K562 (cell line): ENCODE results near the gene BRAF. TPM values are rescaled to one million over a fixed set of nuclear protein-coding genes. Genes with fewer than 3 reads are reported as not detected.

Experiments used
- ATAC-seq: fragments of 200-7000 bp; cut with Tn5 transposase; 3 replicates; pipeline ENCODE4 v1.9.1; 2020; ENCODE audit warnings: moderate library complexity
- BruUV-seq: library from RNA; stranded (reverse); fragments of 400-500 nt; replicated peaks from 2 replicates; lab custom pipeline; 2021; lab: Mats Ljungman, UMichigan
- CTCF ChIA-PET: fragments of 300-600 bp; formaldehyde crosslinking; extraction: SDS; loops from one replicate; lab custom pipeline; 2021; ENCODE audit warnings: low intra/inter-chr PET ratio; lab: Yijun Ruan, JAX
- POLR2A ChIA-PET: fragments of 300-600, 350-650 bp; sonication (Branson Sonifier 250); formaldehyde crosslinking; extraction: SDS; loops from one replicate; lab custom pipeline; 2021; ENCODE audit warnings: antibody characterized with exemption, inconsistent platforms; lab: Yijun Ruan, JAX
- DNase-seq, 4 experiments: peaks; one replicate each; pipeline versions ENCODE4 v3.0.0 to v3.0.0-alpha.2; 2011 to 2018; ENCODE audit warnings: low spot score in 3 of 4, mixed read lengths in 3 of 4; ENCODE audit errors: extremely low read depth in 1 of 4
- FAIRE-seq: peaks from 2 replicates; lab custom pipeline; 2011; peaks lifted over from hg19 to GRCh38; lab: Jason Lieb, UNC
- H2AFZ ChIP-seq: 2 replicates; pipeline ENCODE4 v1.6.0; 2011; ENCODE audit warnings: low read depth, low read length, control low read depth, inconsistent platforms
- H3K27ac ChIP-seq: fragments of 200-600 bp; 3 replicates; pipeline ENCODE4 v1.8.0; 2011; ENCODE audit warnings: low read depth, mild to moderate bottlenecking, control low read depth, inconsistent platforms, low read length, moderate library complexity, mixed read lengths; ENCODE audit errors: extremely low read depth
- H3K27me3 ChIP-seq, 2 experiments: fragments of 300-600 bp in 1 of 2; 2 replicates in 1 of 2; 3 replicates in 1 of 2; pipeline versions ENCODE4 v1.6.0 to v1.8.0; 2011; ENCODE audit warnings: inconsistent platforms in 2 of 2, low read length in 2 of 2, mild to moderate bottlenecking in 1 of 2, mixed read lengths in 1 of 2, moderate library complexity in 1 of 2; ENCODE audit not compliant: control insufficient read depth in 2 of 2, insufficient read depth in 2 of 2
- H3K36me3 ChIP-seq: fragments of 300-600 bp; 3 replicates; pipeline ENCODE4 v1.8.0; 2011; ENCODE audit warnings: mild to moderate bottlenecking, low read length, inconsistent platforms; ENCODE audit not compliant: control insufficient read depth, insufficient read depth
- H3K4me1 ChIP-seq, 2 experiments: fragments of 200-600 bp in 1 of 2; replicated peaks in 1 of 2; 2 replicates in 1 of 2; 3 replicates in 1 of 2; pipeline versions ENCODE4 v1.5.1 to v1.8.0; 2011; ENCODE audit warnings: inconsistent platforms in 2 of 2, low read length in 2 of 2, mild to moderate bottlenecking in 1 of 2, mixed read lengths in 1 of 2, moderate library complexity in 1 of 2; ENCODE audit not compliant: control insufficient read depth in 2 of 2, insufficient read depth in 2 of 2
- H3K4me2 ChIP-seq: 2 replicates; pipeline ENCODE4 v1.6.1; 2011; ENCODE audit warnings: low read length, control low read depth, inconsistent platforms, mixed read lengths; ENCODE audit not compliant: insufficient read depth
- H3K4me3 ChIP-seq: fragments of 200-600 bp; sonication (generic), shearing (Covaris generic); 2 replicates; pipeline ENCODE4 v1.5.1; 2016; ENCODE audit warnings: control low read depth, inconsistent platforms
- H3K79me2 ChIP-seq: fragments of 200-600 bp; 3 replicates; pipeline ENCODE4 v1.8.0; 2011; ENCODE audit warnings: low read length, inconsistent platforms; ENCODE audit not compliant: control insufficient read depth, insufficient read depth
- H3K9ac ChIP-seq, 2 experiments: 2 replicates each; pipeline versions ENCODE4 v1.6.0 to v1.6.1; 2011; ENCODE audit warnings: low read depth in 2 of 2, low read length in 2 of 2, control low read depth in 1 of 2, inconsistent platforms in 1 of 2, mild to moderate bottlenecking in 1 of 2, mixed read lengths in 1 of 2; ENCODE audit not compliant: insufficient read depth in 1 of 2
- H3K9me1 ChIP-seq: one replicate; pipeline ENCODE4 v1.6.0; 2011; ENCODE audit warnings: inconsistent platforms, mild to moderate bottlenecking, low read length, moderate library complexity; ENCODE audit not compliant: control insufficient read depth, insufficient read depth
- H3K9me3 ChIP-seq: replicated peaks from 2 replicates; pipeline ENCODE4 v1.5.1; 2011; ENCODE audit warnings: low read depth, low read length, inconsistent platforms; ENCODE audit not compliant: control insufficient read depth, insufficient read depth
- H4K20me1 ChIP-seq: replicated peaks from 2 replicates; pipeline ENCODE4 v1.6.1; 2011; ENCODE audit warnings: low read length, inconsistent platforms, mixed read lengths; ENCODE audit not compliant: control insufficient read depth, insufficient read depth
- ATF3 ChIP-seq, 2 experiments: fragments of 450-650 bp in 1 of 2; sonication (generic) in 1 of 2; formaldehyde crosslinking in 1 of 2; IDR thresholded peaks in 1 of 2; conservative IDR thresholded peaks in 1 of 2; 2 replicates each; pipeline versions ENCODE4 v1.6.1 to v1.8.1; 2016 to 2023; ENCODE audit warnings: mild to moderate bottlenecking in 2 of 2, moderate library complexity in 2 of 2, inconsistent platforms in 1 of 2, missing genetic modification reagents in 1 of 2
- CBFA2T3 ChIP-seq: fragments of 450-650 bp; IDR thresholded peaks from 2 replicates; pipeline ENCODE4 v1.6.1; 2017
- DPF2 ChIP-seq: fragments of 450-650 bp; IDR thresholded peaks from 2 replicates; pipeline ENCODE4 v1.6.1; 2016
- GATAD2B ChIP-seq: fragments of 450-650 bp; IDR thresholded peaks from 2 replicates; pipeline ENCODE4 v1.6.1; 2017; ENCODE audit warnings: mild to moderate bottlenecking, borderline replicate concordance
- GTF2F1 ChIP-seq: IDR thresholded peaks from 2 replicates; pipeline ENCODE4 v1.6.1; 2011; ENCODE audit warnings: low read depth, low read length, improper control_type of control experiment
- HINFP ChIP-seq: fragments of 450-650 bp; conservative IDR thresholded peaks from 2 replicates; pipeline ENCODE4 v1.6.1; 2016; ENCODE audit warnings: missing genetic modification characterization, low read depth, mild to moderate bottlenecking, control low read depth, missing compliant biosample characterization
- MAFF ChIP-seq: IDR thresholded peaks from 2 replicates; pipeline ENCODE4 v1.6.1; 2012; ENCODE audit warnings: low read length, improper control_type of control experiment
- NCOR1 ChIP-seq: fragments of 450-650 bp; IDR thresholded peaks from 2 replicates; pipeline ENCODE4 v1.6.1; 2016; ENCODE audit warnings: mild to moderate bottlenecking, moderate library complexity
- SP2 ChIP-seq: IDR thresholded peaks from 2 replicates; pipeline ENCODE4 v1.6.1; 2011; ENCODE audit warnings: mild to moderate bottlenecking, low read depth, low read length, moderate library complexity; ENCODE audit not compliant: poor library complexity, severe bottlenecking; ENCODE audit errors: extremely low read depth
- U2AF2 ChIP-seq: fragments of 200-400 bp; formaldehyde crosslinking; optimal IDR thresholded peaks from 2 replicates; pipeline ENCODE3; 2017; ENCODE audit warnings: low read depth, mild to moderate bottlenecking, low read length
- ZNF316 ChIP-seq: fragments of 450-650 bp; IDR thresholded peaks from 2 replicates; pipeline ENCODE4 v1.6.1; 2016
- ZNF398 ChIP-seq: fragments of 250-450 bp; sonication (Bioruptor Pico); IDR thresholded peaks from 2 replicates; pipeline ENCODE4 v1.8.0; 2021; ENCODE audit warnings: moderate library complexity, mild to moderate bottlenecking, inconsistent platforms
- WGBS: fragments of 100-300 bp; shearing (Covaris generic); methylation state at CpG from one replicate; pipeline ENCODE4 v1.1.6; 2016; ENCODE audit warnings: low coverage, mixed read lengths; ENCODE audit not compliant: insufficient coverage; ENCODE audit errors: missing lambda C conversion rate; 5-methylcytosine and 5-hydroxymethylcytosine counted together
- in situ Hi-C: fragments of 300-500 bp; cut with MboI; formaldehyde crosslinking; loops from 4 replicates; pipeline ENCODE4 v1.15.0; 2018; ENCODE audit warnings: inconsistent platforms, mixed read lengths
- intact Hi-C: fragments of 100-400 bp; cut with micrococcal nuclease; formaldehyde crosslinking; loops from 2 replicates; pipeline ENCODE4 v1.14.2; 2022
- polyA plus RNA-seq, 8 experiments: library from polyadenylated mRNA; depleted of rRNA in 4 of 8; stranded (reverse) in 5 of 8; unstranded in 3 of 8; fragments of >200 nt; fragmentation: Nextera tagmentation in 2 of 8; fragmentation: Illumina TruSeq in 1 of 8; extraction: Ambion mirVana in 2 of 8; extraction: Trizol in 1 of 8; gene quantifications; 2 replicates each; pipeline versions ENCODE4 v1.2.1 to v1.2.3, GENCODE V29; 2011 to 2014; ENCODE audit warnings: inconsistent platforms in 1 of 8, missing spikeins in 1 of 8
- total RNA-seq, 7 experiments: library from RNA; depleted of rRNA in 6 of 7; stranded (reverse); fragments of >200 nt in 6 of 7; fragmentation: Illumina TruSeq in 2 of 7; extraction: Trizol in 2 of 7; gene quantifications; 2 replicates each; pipeline versions ENCODE4 v1.2.1 to v1.2.3, GENCODE V29; 2011 to 2021; ENCODE audit warnings: low replicate concordance in 1 of 7

BRAF gene
- total and polyA plus RNA-seq, 9 of the 15 experiments (the other 6 are each of a cell fraction or from before 2014, with no cell fraction given), result 3.6 to 38.3 (median 21.9) TPM

GRCh38 chr7:140889150-140889549 is 35.6 kb downstream of the BRAF start (continued):
- TF ChIP-seq SP2, result no peak
- no peak for TF ChIP-seq HINFP (tag)
- peak; percentile 84 for TF ChIP-seq ZNF316
- no peak for TF ChIP-seq NCOR1
- TF ChIP-seq MAFF, result 0 out of 2 replicates have a peak, but pooled peaks have one; percentile 18
- TF ChIP-seq GTF2F1, result no peak

GRCh38 chr7:140888087-140888486 is 36.6 kb downstream of the BRAF start:
- H4K20me1 ChIP-seq, result 0 out of 2 replicates have a peak, but pooled peaks cover 3% of the 10 kb centered on the region
- peaks cover 0 to 13% of the 10 kb centered on the region in 2 experiments; a peak in 2 of 5 replicates for H3K4me1 ChIP-seq
- no peak overlapping the region for H3K4me3 ChIP-seq
- H3K9ac ChIP-seq, result no peak overlapping the region
- TF ChIP-seq ZNF398 (no peak), CBFA2T3 (0 out of 2 replicates have a peak, but pooled peaks have one; percentile 5), U2AF2 (no peak), GATAD2B (no peak), ATF3 (IDR thresholded peaks at IDR 0.05) (peak; percentile 30; the same call in 1 of the 2 replicates), ATF3 (CRISPR knock-in tag; conservative IDR thresholded peaks at IDR 0.05) (no peak), DPF2 (no peak)
- DNase-seq (peak in 1 of 4 experiments; percentile 14), FAIRE-seq (no peak), ATAC-seq (peak; percentile 23; the same call in 1 of the 3 replicates)
- H3K9me3 ChIP-seq, result no peaks in the 10 kb centered on the region
- no peak overlapping the region for H2AFZ ChIP-seq
- in situ Hi-C loops, result no loop called here
- no peaks in the 10 kb centered on the region for H3K36me3 ChIP-seq
- H3K79me2 ChIP-seq, result peaks cover 88% of the 10 kb centered on the region
- no TSS peak for BruUV-seq
- CTCF ChIA-PET, result no interaction called here
- POLR2A ChIA-PET, result no interaction called here
- H3K9me1 ChIP-seq, result no peaks in the 10 kb centered on the region
- H3K4me2 ChIP-seq, result no peak overlapping the region
- no peak overlapping the region for H3K27ac ChIP-seq
- H3K27me3 ChIP-seq, result no peaks in the 10 kb centered on the region
- intact Hi-C loops, result loop anchor here (5.0 kb wide), 1 partner anchor 1701 kb away; no protein-coding TSS in a partner anchor
- WGBS, result 66% methylated on average over 4 of the region's 4 CpGs
